Measurements from ENCODE around the gene ANKRD34A.

Gene ANKRD34A

GRCh38 chr1:145964328-145965118 lies at the start of gene ANKRD34A, which contains the start of gene POLR3GL (continued):
- TF ChIP-seq, protein P1, sequence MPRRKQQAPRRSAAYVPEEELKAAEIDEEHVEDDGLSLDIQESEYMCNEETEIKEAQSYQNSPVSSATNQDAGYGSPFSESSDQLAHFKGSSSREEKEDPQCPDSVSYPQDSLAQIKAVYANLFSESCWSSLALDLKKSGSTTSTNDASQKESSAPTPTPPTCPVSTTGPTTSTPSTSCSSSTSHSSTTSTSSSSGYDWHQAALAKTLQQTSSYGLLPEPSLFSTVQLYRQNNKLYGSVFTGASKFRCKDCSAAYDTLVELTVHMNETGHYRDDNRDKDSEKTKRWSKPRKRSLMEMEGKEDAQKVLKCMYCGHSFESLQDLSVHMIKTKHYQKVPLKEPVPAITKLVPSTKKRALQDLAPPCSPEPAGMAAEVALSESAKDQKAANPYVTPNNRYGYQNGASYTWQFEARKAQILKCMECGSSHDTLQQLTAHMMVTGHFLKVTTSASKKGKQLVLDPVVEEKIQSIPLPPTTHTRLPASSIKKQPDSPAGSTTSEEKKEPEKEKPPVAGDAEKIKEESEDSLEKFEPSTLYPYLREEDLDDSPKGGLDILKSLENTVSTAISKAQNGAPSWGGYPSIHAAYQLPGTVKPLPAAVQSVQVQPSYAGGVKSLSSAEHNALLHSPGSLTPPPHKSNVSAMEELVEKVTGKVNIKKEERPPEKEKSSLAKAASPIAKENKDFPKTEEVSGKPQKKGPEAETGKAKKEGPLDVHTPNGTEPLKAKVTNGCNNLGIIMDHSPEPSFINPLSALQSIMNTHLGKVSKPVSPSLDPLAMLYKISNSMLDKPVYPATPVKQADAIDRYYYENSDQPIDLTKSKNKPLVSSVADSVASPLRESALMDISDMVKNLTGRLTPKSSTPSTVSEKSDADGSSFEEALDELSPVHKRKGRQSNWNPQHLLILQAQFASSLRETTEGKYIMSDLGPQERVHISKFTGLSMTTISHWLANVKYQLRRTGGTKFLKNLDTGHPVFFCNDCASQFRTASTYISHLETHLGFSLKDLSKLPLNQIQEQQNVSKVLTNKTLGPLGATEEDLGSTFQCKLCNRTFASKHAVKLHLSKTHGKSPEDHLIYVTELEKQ (tag by site-specific recombination; IDR thresholded peaks at IDR 0.05; ENCODE audit: borderline replicate concordance), result no peak
- TF ChIP-seq ZNF571 (tag by site-specific recombination; IDR thresholded peaks at IDR 0.05) (no peak), ZNF2 (tag by site-specific recombination; IDR thresholded peaks at IDR 0.05) (no peak), ZNF777 (tag by site-specific recombination; IDR thresholded peaks at IDR 0.05; ENCODE audit: borderline replicate concordance) (no peak), PRDM10 (tag by site-specific recombination; IDR thresholded peaks at IDR 0.05) (peak; percentile 87), ZFP37 (tag by site-specific recombination; IDR thresholded peaks at IDR 0.05) (no peak), ZBTB20 (tag by site-specific recombination; IDR thresholded peaks at IDR 0.05) (peak; percentile 57; the same call in 1 of the 2 replicates), MZF1 (tag by site-specific recombination; IDR thresholded peaks at IDR 0.05; ENCODE audit: borderline replicate concordance) (0 out of 2 replicates have a peak, but pooled peaks have one; percentile 12), ZNF280C (tag by site-specific recombination; IDR thresholded peaks at IDR 0.05) (no peak), ZNF221 (tag by site-specific recombination; IDR thresholded peaks at IDR 0.05; ENCODE audit: borderline replicate concordance) (no peak), GLI2 (tag by site-specific recombination; IDR thresholded peaks at IDR 0.05; ENCODE audit: borderline replicate concordance, low read depth) (no peak), ZNF16 (tag by site-specific recombination; IDR thresholded peaks at IDR 0.05; ENCODE audit: low read depth) (no peak), KLF7 (tag by site-specific recombination; IDR thresholded peaks at IDR 0.05; ENCODE audit: borderline replicate concordance) (no peak), ZEB2 (tag by site-specific recombination; IDR thresholded peaks at IDR 0.05) (peak; percentile 39; the same call in 1 of the 2 replicates), ZNF629 (tag by site-specific recombination; IDR thresholded peaks at IDR 0.05) (peak; percentile 13; the same call in 1 of the 2 replicates), ZNF394 (tag by site-specific recombination; IDR thresholded peaks at IDR 0.05; ENCODE audit: borderline replicate concordance) (no peak), SP3 (tag by site-specific recombination; IDR thresholded peaks at IDR 0.05) (no peak; the same call in none of the 2 replicates), ZNF645 (tag by site-specific recombination; IDR thresholded peaks at IDR 0.05) (no peak)
- TF ChIP-seq, protein P2, sequence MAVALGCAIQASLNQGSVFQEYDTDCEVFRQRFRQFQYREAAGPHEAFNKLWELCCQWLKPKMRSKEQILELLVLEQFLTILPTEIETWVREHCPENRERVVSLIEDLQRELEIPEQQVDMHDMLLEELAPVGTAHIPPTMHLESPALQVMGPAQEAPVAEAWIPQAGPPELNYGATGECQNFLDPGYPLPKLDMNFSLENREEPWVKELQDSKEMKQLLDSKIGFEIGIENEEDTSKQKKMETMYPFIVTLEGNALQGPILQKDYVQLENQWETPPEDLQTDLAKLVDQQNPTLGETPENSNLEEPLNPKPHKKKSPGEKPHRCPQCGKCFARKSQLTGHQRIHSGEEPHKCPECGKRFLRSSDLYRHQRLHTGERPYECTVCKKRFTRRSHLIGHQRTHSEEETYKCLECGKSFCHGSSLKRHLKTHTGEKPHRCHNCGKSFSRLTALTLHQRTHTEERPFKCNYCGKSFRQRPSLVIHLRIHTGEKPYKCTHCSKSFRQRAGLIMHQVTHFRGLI (tag by site-specific recombination; IDR thresholded peaks at IDR 0.05), result peak; percentile 99
- TF ChIP-seq, protein P3, sequence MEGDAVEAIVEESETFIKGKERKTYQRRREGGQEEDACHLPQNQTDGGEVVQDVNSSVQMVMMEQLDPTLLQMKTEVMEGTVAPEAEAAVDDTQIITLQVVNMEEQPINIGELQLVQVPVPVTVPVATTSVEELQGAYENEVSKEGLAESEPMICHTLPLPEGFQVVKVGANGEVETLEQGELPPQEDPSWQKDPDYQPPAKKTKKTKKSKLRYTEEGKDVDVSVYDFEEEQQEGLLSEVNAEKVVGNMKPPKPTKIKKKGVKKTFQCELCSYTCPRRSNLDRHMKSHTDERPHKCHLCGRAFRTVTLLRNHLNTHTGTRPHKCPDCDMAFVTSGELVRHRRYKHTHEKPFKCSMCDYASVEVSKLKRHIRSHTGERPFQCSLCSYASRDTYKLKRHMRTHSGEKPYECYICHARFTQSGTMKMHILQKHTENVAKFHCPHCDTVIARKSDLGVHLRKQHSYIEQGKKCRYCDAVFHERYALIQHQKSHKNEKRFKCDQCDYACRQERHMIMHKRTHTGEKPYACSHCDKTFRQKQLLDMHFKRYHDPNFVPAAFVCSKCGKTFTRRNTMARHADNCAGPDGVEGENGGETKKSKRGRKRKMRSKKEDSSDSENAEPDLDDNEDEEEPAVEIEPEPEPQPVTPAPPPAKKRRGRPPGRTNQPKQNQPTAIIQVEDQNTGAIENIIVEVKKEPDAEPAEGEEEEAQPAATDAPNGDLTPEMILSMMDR (tag by site-specific recombination; IDR thresholded peaks at IDR 0.05), result no peak
- TF ChIP-seq, protein P4, sequence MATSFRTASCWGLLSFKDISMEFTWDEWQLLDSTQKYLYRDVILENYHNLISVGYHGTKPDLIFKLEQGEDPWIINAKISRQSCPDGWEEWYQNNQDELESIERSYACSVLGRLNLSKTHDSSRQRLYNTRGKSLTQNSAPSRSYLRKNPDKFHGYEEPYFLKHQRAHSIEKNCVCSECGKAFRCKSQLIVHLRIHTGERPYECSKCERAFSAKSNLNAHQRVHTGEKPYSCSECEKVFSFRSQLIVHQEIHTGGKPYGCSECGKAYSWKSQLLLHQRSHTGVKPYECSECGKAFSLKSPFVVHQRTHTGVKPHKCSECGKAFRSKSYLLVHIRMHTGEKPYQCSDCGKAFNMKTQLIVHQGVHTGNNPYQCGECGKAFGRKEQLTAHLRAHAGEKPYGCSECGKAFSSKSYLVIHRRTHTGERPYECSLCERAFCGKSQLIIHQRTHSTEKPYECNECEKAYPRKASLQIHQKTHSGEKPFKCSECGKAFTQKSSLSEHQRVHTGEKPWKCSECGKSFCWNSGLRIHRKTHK (tag by site-specific recombination; IDR thresholded peaks at IDR 0.05), result no peak
